Sigmoid colon (tissue), 4 donors: Measurements from ENCODE around the gene ANKH.

Source experiments
- CTCF ChIP-seq, 4 experiments: fragments of 450-650 bp in 3 of 4; fragments of 200-600 bp in 1 of 4; IDR thresholded peaks; one replicate each; pipeline ENCODE4 v1.5.1; 2016 to 2019; ENCODE audit warnings: antibody characterized with exemption in 4 of 4, mild to moderate bottlenecking in 3 of 4, moderate library complexity in 2 of 4
- EP300 ChIP-seq, 4 donors: sonication (generic); formaldehyde crosslinking; IDR thresholded peaks; one replicate each; pipeline ENCODE4 v1.6.1; 2017; ENCODE audit warnings: antibody characterized with exemption in 4 of 4
- POLR2A ChIP-seq, 2 donors: fragments of 450-650 bp; IDR thresholded peaks; one replicate each; pipeline ENCODE4 v1.6.1; 2016; ENCODE audit warnings: antibody characterized with exemption in 2 of 2, mild to moderate bottlenecking in 2 of 2, moderate library complexity in 2 of 2
- POLR2AphosphoS5 ChIP-seq, 4 donors: sonication (generic); formaldehyde crosslinking; IDR thresholded peaks; one replicate each; pipeline ENCODE4 v1.6.1; 2017; ENCODE audit warnings: antibody characterized with exemption in 4 of 4

GRCh38 chr5:14801792-14802191 is 69.8 kb downstream of the ANKH start:
- no peak for TF ChIP-seq POLR2A (IDR thresholded peaks at IDR 0.05)
- no peak for TF ChIP-seq POLR2AphosphoS5 (IDR thresholded peaks at IDR 0.05)
- no peak for TF ChIP-seq CTCF (IDR thresholded peaks at IDR 0.05)
- no peak for TF ChIP-seq EP300 (IDR thresholded peaks at IDR 0.05)
